Activated T-cell treated with anti-CD3 and anti-CD28 coated beads, Interleukin-2, amount 50 U/mL, for 4 hours (primary cell): ENCODE measurements around the gene OSER1. TPM values are rescaled to one million over a fixed set of nuclear protein-coding genes. Genes with fewer than 3 reads are reported as not detected.

Source experiments
- ATAC-seq, 2 donors: fragments of 200-7000 bp; cut with Tn5 transposase; one replicate each; pipeline ENCODE4 v1.10.0; 2021
- DNase-seq: peaks from one replicate; pipeline ENCODE4 v3.0.0-alpha.2; 2020
- H3K27me3 Mint-ChIP-seq: one replicate; pipeline ENCODE4 v1.8.0; 2021; ENCODE audit warnings: low read depth, mixed read lengths
- H3K36me3 Mint-ChIP-seq: one replicate; pipeline ENCODE4 v1.8.0; 2022; ENCODE audit warnings: mixed read lengths; ENCODE audit not compliant: insufficient read depth
- H3K4me1 Mint-ChIP-seq: one replicate; pipeline ENCODE4 v1.8.0; 2021; ENCODE audit warnings: low read depth, mixed read lengths
- H3K4me3 Mint-ChIP-seq: one replicate; pipeline ENCODE4 v1.8.0; 2021; ENCODE audit warnings: mild to moderate bottlenecking, moderate library complexity, mixed read lengths
- H3K9me3 Mint-ChIP-seq: one replicate; pipeline ENCODE4 v1.8.0; 2021; ENCODE audit warnings: mixed read lengths
- total RNA-seq, 3 donors: library from RNA; stranded (reverse); gene quantifications; one replicate each; pipeline ENCODE4 v1.2.1, GENCODE V29; 2021

The OSER1 gene
- total RNA-seq, 3 donors from 2014 or later: 17.9 to 19.7 (median 19.2) TPM

GRCh38 chr20:44166008-44166407 lies 44.6 kb downstream of the OSER1 start:
- Mint-ChIP-seq H3K27me3 (peaks cover 38% of the 10 kb centered on the region), H3K4me3 (no peak overlapping the region), H3K36me3 (no peaks in the 10 kb centered on the region), H3K9me3 (peaks cover 3% of the 10 kb centered on the region), H3K4me1 (no peaks in the 10 kb centered on the region)
- DNase-seq: no peak
- no peak for ATAC-seq

DNA sequence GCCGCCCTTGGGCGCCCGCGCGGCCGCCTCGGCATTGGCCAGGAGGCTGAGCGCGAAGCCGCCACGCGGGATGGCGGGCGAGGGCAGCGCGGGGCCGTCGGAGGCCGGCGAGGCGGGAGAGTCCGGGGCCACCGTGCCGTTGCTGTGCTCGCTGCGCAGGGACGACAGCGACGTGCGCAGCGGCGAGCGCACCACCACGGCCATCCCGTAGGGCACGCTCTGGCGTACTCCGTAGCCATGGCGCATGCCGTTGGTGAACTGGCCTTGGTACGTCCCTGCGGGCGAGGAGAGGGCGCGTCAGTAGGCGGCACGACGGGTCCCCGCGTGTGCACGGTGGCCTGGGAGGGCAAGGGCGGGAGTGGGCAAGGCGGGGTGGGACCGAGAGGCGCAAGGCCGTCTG lies 50.4 kb downstream of the OSER1 start:
- H3K9me3 Mint-ChIP-seq: peaks cover 3% of the 10 kb centered on the region
- DNase-seq (no peak), ATAC-seq (no peak)
- no peaks in the 10 kb centered on the region for H3K4me1 Mint-ChIP-seq
- H3K4me3 Mint-ChIP-seq: no peak overlapping the region
- H3K27me3 Mint-ChIP-seq: peaks cover 37% of the 10 kb centered on the region
- no peaks in the 10 kb centered on the region for H3K36me3 Mint-ChIP-seq

DNA sequence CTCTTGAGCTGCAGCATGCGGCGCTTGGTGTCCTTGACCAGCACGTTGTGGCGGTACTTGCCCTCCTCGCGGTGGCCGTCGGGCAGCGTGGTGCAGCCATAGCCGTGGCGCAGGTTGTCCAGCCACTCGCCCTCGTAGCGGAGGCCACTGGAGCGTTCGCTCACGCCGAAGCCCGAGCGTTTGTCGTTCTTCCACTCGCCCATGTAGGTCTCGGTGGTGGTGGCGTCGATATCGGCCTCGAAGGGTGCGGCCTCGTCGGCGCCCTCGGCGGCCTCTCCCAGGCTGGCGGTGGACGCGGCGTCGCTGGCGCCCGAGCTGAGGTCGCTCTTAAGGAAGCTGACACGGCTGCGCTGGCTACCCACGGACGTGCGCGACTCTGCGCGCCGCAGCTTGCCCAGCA lies 50.9 kb downstream of the OSER1 start:
- no peak for DNase-seq
- no peaks in the 10 kb centered on the region for H3K36me3 Mint-ChIP-seq
- H3K9me3 Mint-ChIP-seq: peaks cover 3% of the 10 kb centered on the region
- H3K4me3 Mint-ChIP-seq: no peak overlapping the region
- ATAC-seq: no peak
- H3K27me3 Mint-ChIP-seq: peaks cover 37% of the 10 kb centered on the region
- no peaks in the 10 kb centered on the region for H3K4me1 Mint-ChIP-seq

GRCh38 chr20:44159125-44159524 lies 51.4 kb downstream of the OSER1 start:
- peaks cover 3% of the 10 kb centered on the region for H3K9me3 Mint-ChIP-seq
- no peak overlapping the region for H3K4me3 Mint-ChIP-seq
- peaks cover 34% of the 10 kb centered on the region for H3K27me3 Mint-ChIP-seq
- DNase-seq (no peak), ATAC-seq (no peak)
- no peaks in the 10 kb centered on the region for H3K4me1 Mint-ChIP-seq
- H3K36me3 Mint-ChIP-seq: no peaks in the 10 kb centered on the region

GRCh38 chr20:44157061-44157460 lies 53.5 kb downstream of the OSER1 start:
- Mint-ChIP-seq H3K36me3 (no peaks in the 10 kb centered on the region), H3K4me3 (no peak overlapping the region), H3K9me3 (no peaks in the 10 kb centered on the region), H3K27me3 (peaks cover 19% of the 10 kb centered on the region), H3K4me1 (peaks cover 13% of the 10 kb centered on the region)
- ATAC-seq (no peak), DNase-seq (no peak)

- Mint-ChIP-seq H3K27me3 (peaks cover 15% of the 10 kb centered on the region), H3K4me3 (no peak overlapping the region), H3K36me3 (no peaks in the 10 kb centered on the region), H3K9me3 (no peaks in the 10 kb centered on the region), H3K4me1 (peaks cover 13% of the 10 kb centered on the region)
- ATAC-seq: no peak
- no peak for DNase-seq
Observed at GRCh38 chr20:44154521-44155001, 56.0 kb downstream of the OSER1 start.

GRCh38 chr20:44153636-44154043 lies 56.9 kb downstream of the OSER1 start:
- peaks cover 13% of the 10 kb centered on the region for H3K4me1 Mint-ChIP-seq
- DNase-seq: no peak
- H3K9me3 Mint-ChIP-seq: no peaks in the 10 kb centered on the region
- peaks cover 9% of the 10 kb centered on the region for H3K27me3 Mint-ChIP-seq
- H3K36me3 Mint-ChIP-seq: no peaks in the 10 kb centered on the region
- ATAC-seq: peak; percentile 43 to 65
- H3K4me3 Mint-ChIP-seq: peak overlapping the region; percentile 49

DNA sequence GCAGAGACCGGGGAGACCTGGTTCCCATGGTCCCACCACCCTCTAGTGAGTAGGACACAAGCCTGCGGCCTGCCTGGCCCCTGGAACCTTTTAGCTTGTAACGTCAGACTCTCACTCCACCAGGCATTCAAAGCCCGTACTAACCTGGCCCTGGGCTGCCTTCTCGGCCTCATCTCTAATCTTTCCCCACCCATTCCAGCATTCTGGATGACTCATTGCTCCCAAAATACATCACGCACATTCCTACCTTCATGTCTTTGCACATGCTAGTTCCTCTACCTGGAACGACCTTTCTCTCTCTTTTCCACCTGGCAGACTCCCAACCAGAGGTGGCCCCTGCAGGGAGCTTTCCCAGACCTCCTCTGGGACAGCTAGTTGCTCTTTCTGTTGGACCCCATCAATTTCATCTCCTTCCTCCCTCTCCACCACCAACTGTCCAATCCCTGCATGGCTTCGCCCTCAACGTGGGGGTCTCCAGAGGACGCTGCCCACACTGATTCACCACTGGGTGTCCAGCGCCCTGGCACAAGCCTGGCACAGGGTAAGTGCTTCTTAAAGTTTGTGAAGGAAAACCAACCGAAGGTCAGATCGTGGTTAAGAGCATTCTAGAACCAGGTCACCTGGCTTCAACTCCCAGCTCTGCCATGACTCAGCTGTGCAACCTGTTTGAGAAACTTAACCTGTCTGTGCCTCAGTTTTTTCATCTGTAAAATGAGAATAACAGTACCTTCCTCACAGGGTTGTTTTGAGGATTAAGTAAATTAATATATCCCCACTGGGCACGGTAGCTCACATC lies 58.8 kb downstream of the OSER1 start:
- Mint-ChIP-seq H3K36me3 (no peaks in the 10 kb centered on the region), H3K4me1 (peaks cover 13% of the 10 kb centered on the region), H3K4me3 (no peak overlapping the region), H3K27me3 (peaks cover 4% of the 10 kb centered on the region), H3K9me3 (no peaks in the 10 kb centered on the region)
- no peak for DNase-seq
- ATAC-seq: no peak

- DNase-seq (no peak), ATAC-seq (no peak)
- no peaks in the 10 kb centered on the region for H3K9me3 Mint-ChIP-seq
- H3K27me3 Mint-ChIP-seq: peaks cover 4% of the 10 kb centered on the region
- H3K4me3 Mint-ChIP-seq: no peak overlapping the region
- no peaks in the 10 kb centered on the region for H3K4me1 Mint-ChIP-seq
- no peaks in the 10 kb centered on the region for H3K36me3 Mint-ChIP-seq
Observed at GRCh38 chr20:44146272-44146671, 64.3 kb downstream of the OSER1 start.

Other genes with a start within 250 kb of the OSER1 start
- not detected for gene JPH2, start 23.6 kb downstream of the OSER1 start, total RNA-seq
- not detected for gene GDAP1L1, start 36.5 kb upstream of the OSER1 start, total RNA-seq
- gene FITM2, start 100.4 kb upstream of the OSER1 start, total RNA-seq: 1 to 10 TPM; 1.7 to 2.1 (median 1.8) TPM
- not detected for gene R3HDML, start 126.3 kb upstream of the OSER1 start, total RNA-seq
- under 1 TPM; 0.11 to 0.27 (median 0.18) TPM for gene HNF4A, start 144.9 kb upstream of the OSER1 start, total RNA-seq